ENCODE results near the gene FAM43A. TPM values are rescaled to one million over a fixed set of nuclear protein-coding genes. Genes with fewer than 3 reads are reported as not detected.

The FAM43A gene
- total and polyA plus RNA-seq, 2 of the 4 experiments (the other 2 are of a cell fraction): 3.0 to 11.5 TPM

DNA sequence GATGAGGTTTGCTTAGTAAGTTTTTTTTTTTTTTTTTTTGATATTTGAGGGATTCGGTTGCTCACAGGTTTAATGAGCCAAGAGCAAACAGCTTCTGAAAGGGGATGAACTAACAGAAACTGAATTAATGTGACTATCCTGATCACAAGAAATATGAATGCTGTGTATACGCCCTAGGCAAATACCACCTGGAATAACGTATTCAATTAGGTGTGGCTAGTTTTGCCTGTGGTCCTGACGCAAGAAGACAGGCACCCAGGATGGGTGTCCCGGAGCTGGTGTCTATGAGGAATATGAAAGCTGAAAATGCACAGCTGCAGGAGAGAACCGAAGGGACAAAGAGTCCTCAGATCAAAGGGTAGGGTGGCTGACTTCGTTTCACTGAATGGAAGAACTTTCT is 28.2 kb upstream of the FAM43A start:
- peaks cover 7 to 14% of the 10 kb centered on the region in 2 experiments; a peak in 2 of 4 replicates for H3K79me1 ChIP-seq (ENCODE audit: low read depth in 1 of 2, low read length in 2 of 2)
- H2BK20ac ChIP-seq (ENCODE audit: low read depth, low read length): no peak overlapping the region
- no peak overlapping the region for H4K5ac ChIP-seq (ENCODE audit: low read depth, low read length)
- 100% methylated on average over 1 of the region's 7 CpGs; no CpG with 5 or more reads in 1 of the 2 experiments for WGBS, 2 experiments (ENCODE audit: extremely low coverage in 2 of 2, insufficient read length in 1 of 2)
- no TSS peak for BruUV-seq (replicated peaks)
- H3K4me2 ChIP-seq (ENCODE audit: low read depth, low read length): no peak overlapping the region
- no peak for ATAC-seq (ENCODE audit: low read depth)
- no peak overlapping the region for H3K9ac ChIP-seq (ENCODE audit: low read depth, low read length)
- ChIA-PET CTCF (no interaction called here), POLR2A (ENCODE audit: unreplicated experiment) (interaction anchor here (0.7 kb wide), 1 partner anchor 14 kb away, joined by 11 read pairs; the partner anchor contains the start of gene LSG1)
- H2AFZ ChIP-seq (replicated peaks; ENCODE audit: low read length, poor library complexity): no peak overlapping the region
- dilution Hi-C loops (cut with HindIII; ENCODE audit: low sequenced_read_pairs, unreplicated experiment): no loop called here
- H3K4me1 ChIP-seq (ENCODE audit: control insufficient read depth, insufficient read depth, low read length): no peaks in the 10 kb centered on the region; the same call in 1 of the 2 replicates
- H3K4ac ChIP-seq (ENCODE audit: low read depth, low read length): no peak overlapping the region
- no peak overlapping the region for H2AK9ac ChIP-seq (replicated peaks; ENCODE audit: low read depth, low read length, poor library complexity)
- H4K20me1 ChIP-seq (ENCODE audit: insufficient read depth, low read length): no peaks in the 10 kb centered on the region
- no peak overlapping the region for H4K8ac ChIP-seq (ENCODE audit: low read depth in 2 of 2, low read length in 2 of 2)
- no peak overlapping the region for H4K91ac ChIP-seq (ENCODE audit: insufficient read depth, low read depth, low read length)
- no peaks in the 10 kb centered on the region for H3K9me1 ChIP-seq (ENCODE audit: insufficient read depth, low read length)
- no peak overlapping the region for H3K4me3 ChIP-seq (ENCODE audit: insufficient read depth, low read depth, low read length)
- no peak overlapping the region for H3K18ac ChIP-seq (ENCODE audit: low read depth, low read length)
- H3K14ac ChIP-seq (replicated peaks; ENCODE audit: low read depth, low read length): no peak overlapping the region
- no peak for DNase-seq
- TF ChIP-seq NFE2L2 (IDR thresholded peaks at IDR 0.05; ENCODE audit: low read depth, low read length) (no peak), MAFK (IDR thresholded peaks at IDR 0.05; ENCODE audit: low read depth, low read length) (no peak), POLR2A (IDR thresholded peaks at IDR 0.05; ENCODE audit: low read depth, low read length) (no peak), USF2 (IDR thresholded peaks at IDR 0.05; ENCODE audit: low read depth, low read length) (no peak), RFX5 (IDR thresholded peaks at IDR 0.05; ENCODE audit: low read depth, low read length) (no peak), MAZ (IDR thresholded peaks at IDR 0.05; ENCODE audit: borderline replicate concordance, low read depth, low read length) (no peak), SMC3 (IDR thresholded peaks at IDR 0.05; ENCODE audit: low read depth, low read length) (no peak), ELK1 (IDR thresholded peaks at IDR 0.05; ENCODE audit: borderline replicate concordance, low read depth, low read length) (no peak), FOS (IDR thresholded peaks at IDR 0.05; ENCODE audit: low read depth, low read length) (no peak), CHD1 (IDR thresholded peaks at IDR 0.05; ENCODE audit: low read depth, low read length) (no peak), MXI1 (IDR thresholded peaks at IDR 0.05; ENCODE audit: borderline replicate concordance, low read depth, low read length) (no peak), RCOR1 (IDR thresholded peaks at IDR 0.05; ENCODE audit: insufficient replicate concordance, low read length) (no peak), RAD21 (IDR thresholded peaks at IDR 0.05; ENCODE audit: low read length) (no peak)
- TF ChIP-seq, protein P1, sequence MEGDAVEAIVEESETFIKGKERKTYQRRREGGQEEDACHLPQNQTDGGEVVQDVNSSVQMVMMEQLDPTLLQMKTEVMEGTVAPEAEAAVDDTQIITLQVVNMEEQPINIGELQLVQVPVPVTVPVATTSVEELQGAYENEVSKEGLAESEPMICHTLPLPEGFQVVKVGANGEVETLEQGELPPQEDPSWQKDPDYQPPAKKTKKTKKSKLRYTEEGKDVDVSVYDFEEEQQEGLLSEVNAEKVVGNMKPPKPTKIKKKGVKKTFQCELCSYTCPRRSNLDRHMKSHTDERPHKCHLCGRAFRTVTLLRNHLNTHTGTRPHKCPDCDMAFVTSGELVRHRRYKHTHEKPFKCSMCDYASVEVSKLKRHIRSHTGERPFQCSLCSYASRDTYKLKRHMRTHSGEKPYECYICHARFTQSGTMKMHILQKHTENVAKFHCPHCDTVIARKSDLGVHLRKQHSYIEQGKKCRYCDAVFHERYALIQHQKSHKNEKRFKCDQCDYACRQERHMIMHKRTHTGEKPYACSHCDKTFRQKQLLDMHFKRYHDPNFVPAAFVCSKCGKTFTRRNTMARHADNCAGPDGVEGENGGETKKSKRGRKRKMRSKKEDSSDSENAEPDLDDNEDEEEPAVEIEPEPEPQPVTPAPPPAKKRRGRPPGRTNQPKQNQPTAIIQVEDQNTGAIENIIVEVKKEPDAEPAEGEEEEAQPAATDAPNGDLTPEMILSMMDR (conservative IDR thresholded peaks at IDR 0.05; ENCODE audit: low read depth, low read length): no peak
- no peak overlapping the region for H2AK5ac ChIP-seq (ENCODE audit: low read depth, low read length)
- no peaks in the 10 kb centered on the region for H3K9me3 ChIP-seq (ENCODE audit: control insufficient read depth, insufficient read depth, low read length)
- no peaks in the 10 kb centered on the region for H3K27me3 ChIP-seq (ENCODE audit: control insufficient read depth, insufficient read depth, low read length)
- intact Hi-C loops (cut with micrococcal nuclease): no loop called here
- no peak overlapping the region for H2BK15ac ChIP-seq (ENCODE audit: low read depth, low read length)
- no peak overlapping the region for H3K23ac ChIP-seq (ENCODE audit: low read depth, low read length)
- in situ Hi-C loops (cut with MboI; ENCODE audit: low sequenced_read_pairs): no loop called here
- no peak overlapping the region for H3K56ac ChIP-seq (ENCODE audit: extremely low read depth, insufficient read depth, low read length)
- H3K36me3 ChIP-seq (ENCODE audit: control insufficient read depth, insufficient read depth, low read length): peaks cover 23% of the 10 kb centered on the region
- no peak overlapping the region for H3K27ac ChIP-seq (ENCODE audit: insufficient read depth, low read length)
- H2BK5ac ChIP-seq (ENCODE audit: low read depth, low read length, poor library complexity, severe bottlenecking): no peak overlapping the region
- H2BK120ac ChIP-seq (ENCODE audit: low read depth, low read length): no peak overlapping the region

Measured in IMR-90 (cell line).